GM06990 (cell line): ENCODE data around the gene ACTMAP.

Experiments
- DNase-seq: peaks from one replicate; pipeline ENCODE4 v3.0.0-alpha.2; 2011; ENCODE audit not compliant: insufficient read length; ENCODE audit errors: extremely low read depth
- H3K27me3 ChIP-seq: replicated peaks from 2 replicates; pipeline ENCODE4 v1.6.0; 2011; ENCODE audit warnings: low read length; ENCODE audit not compliant: control insufficient read depth, insufficient read depth
- H3K36me3 ChIP-seq: 2 replicates; pipeline ENCODE4 v1.5.1; 2011; ENCODE audit warnings: low read length; ENCODE audit not compliant: control insufficient read depth, insufficient read depth
- H3K4me3 ChIP-seq: replicated peaks from 2 replicates; pipeline ENCODE4 v1.5.1; 2011; ENCODE audit warnings: low read depth, mild to moderate bottlenecking, control low read depth, low read length
- CTCF ChIP-seq: IDR thresholded peaks from 2 replicates; pipeline ENCODE4 v1.5.1; 2011; ENCODE audit warnings: low read length, control low read depth, mild to moderate bottlenecking, inconsistent platforms; ENCODE audit not compliant: insufficient read depth, poor library complexity, severe bottlenecking

Gene ACTMAP

GRCh38 chr19:40752257-40752781, 2.0 kb upstream of the ACTMAP start:
- Histone ChIP-seq H3K36me3 (peaks cover 15% of the 10 kb centered on the region), H3K27me3 (no peaks in the 10 kb centered on the region), H3K4me3 (peak overlapping the region; percentile 95)
- TF ChIP-seq CTCF, result no peak
- no peak for DNase-seq

- TF ChIP-seq CTCF, result no peak
- H3K4me3 ChIP-seq, result peak within 1 kb of the TSS; percentile 95
- peaks cover 6% of the 10 kb centered on the region for H3K36me3 ChIP-seq
- no peaks in the 10 kb centered on the region for H3K27me3 ChIP-seq
- no peak for DNase-seq
Observed at GRCh38 chr19:40750874-40751537, 729 bp upstream of the ACTMAP start, which contains the start of gene SNRPA. SNRPA (plus strand) TSS chr19:40751203; CDS start chr19:40751409, 206 bp downstream.

- Histone ChIP-seq H3K27me3 (no peaks in the 10 kb centered on the region), H3K36me3 (peaks cover 2% of the 10 kb centered on the region), H3K4me3 (no peak overlapping the region)
- no peak for DNase-seq
- TF ChIP-seq CTCF, result no peak
Observed at GRCh38 chr19:40747536-40747935, 2.7 kb downstream of the ACTMAP start.

GRCh38 chr19:40745402-40745780, 4.9 kb downstream of the ACTMAP start:
- Histone ChIP-seq H3K36me3 (peaks cover 6% of the 10 kb centered on the region; the same call in 1 of the 2 replicates), H3K27me3 (no peaks in the 10 kb centered on the region), H3K4me3 (no peak overlapping the region)
- no peak for TF ChIP-seq CTCF
- DNase-seq, result no peak

- peak; percentile 46 for TF ChIP-seq CTCF
- no peak for DNase-seq
- Histone ChIP-seq H3K27me3 (no peaks in the 10 kb centered on the region), H3K4me3 (no peak overlapping the region), H3K36me3 (peaks cover 6% of the 10 kb centered on the region; the same call in 1 of the 2 replicates)
Observed at GRCh38 chr19:40744554-40745401, 5.5 kb downstream of the ACTMAP start.
